Gastroesophageal sphincter (tissue), 4 donors: ENCODE data around the gene PAAF1. TPM values are rescaled to one million over a fixed set of nuclear protein-coding genes. Genes with fewer than 3 reads are reported as not detected.

Experiments used
- ATAC-seq: fragments of 150-250 bp; one replicate; pipeline ENCODE4 v1.9.1; 2016; ENCODE audit warnings: mild to moderate bottlenecking, moderate library complexity
- H3K27ac ChIP-seq, 4 donors: fragments of 200-600 bp; sonication (generic) in 3 of 4; 1 replicate in 3 of 4; 2 replicates in 1 of 4; pipeline ENCODE4 v1.5.1; 2016 to 2019
- H3K27me3 ChIP-seq: fragments of 200-600 bp; sonication (generic); one replicate; pipeline ENCODE4 v1.5.1; 2019
- H3K36me3 ChIP-seq, 2 donors: fragments of 200-600 bp; sonication (generic); one replicate each; pipeline ENCODE4 v1.5.1; 2019; ENCODE audit warnings: control low read depth in 1 of 2
- H3K4me1 ChIP-seq, 3 donors: fragments of 200-600 bp; sonication (generic); 1 replicate in 2 of 3; 2 replicates in 1 of 3; pipeline ENCODE4 v1.5.1; 2016 to 2019; ENCODE audit warnings: control low read depth in 2 of 3
- H3K4me3 ChIP-seq, 2 donors: fragments of 200-600 bp; sonication (generic); one replicate each; pipeline ENCODE4 v1.5.1; 2019; ENCODE audit warnings: mild to moderate bottlenecking in 1 of 2, moderate library complexity in 1 of 2
- H3K9me3 ChIP-seq, 3 donors: fragments of 200-600 bp; sonication (generic); one replicate each; pipeline ENCODE4 v1.5.1; 2017 to 2019; ENCODE audit warnings: control low read depth in 2 of 3
- CTCF ChIP-seq, 4 experiments: fragments of 200-600 bp in 2 of 4; fragments of 450-650 bp in 2 of 4; sonication (generic) in 1 of 4; IDR thresholded peaks; one replicate each; pipeline ENCODE4 v1.5.1; 2017 to 2019; ENCODE audit warnings: antibody characterized with exemption in 4 of 4, mild to moderate bottlenecking in 2 of 4, moderate library complexity in 2 of 4
- EP300 ChIP-seq: sonication (generic); formaldehyde crosslinking; IDR thresholded peaks from one replicate; pipeline ENCODE4 v1.6.1; 2017; ENCODE audit warnings: antibody characterized with exemption, mild to moderate bottlenecking
- POLR2A ChIP-seq, 2 donors: fragments of 450-650 bp; IDR thresholded peaks; one replicate each; pipeline ENCODE4 v1.6.1; 2017; ENCODE audit warnings: antibody characterized with exemption in 2 of 2, mild to moderate bottlenecking in 2 of 2, moderate library complexity in 1 of 2
- POLR2AphosphoS5 ChIP-seq: sonication (generic); formaldehyde crosslinking; IDR thresholded peaks from one replicate; pipeline ENCODE4 v1.6.1; 2017; ENCODE audit warnings: antibody characterized with exemption
- WGBS, 2 donors: methylation state at CpG; one replicate each; pipeline ENCODE4 v1.1.5; 2018; ENCODE audit warnings: low coverage in 1 of 2; 5-methylcytosine and 5-hydroxymethylcytosine counted together
- total RNA-seq, 4 donors: library from RNA; depleted of rRNA; stranded (reverse); fragments of >200 nt; gene quantifications; one replicate each; pipeline ENCODE4 v1.1.0, GENCODE V29; 2016

Gene PAAF1
- total RNA-seq, 4 donors from 2014 or later = 16.2 to 30.2 (median 17.8) TPM

GRCh38 chr11:73972187-73972586, 95.4 kb downstream of the PAAF1 start:
- Histone ChIP-seq H3K27ac (no peak overlapping the region), H3K36me3 (peaks cover 0 to 21% of the 10 kb centered on the region in 2 donors), H3K4me3 (no peak overlapping the region), H3K4me1 (peaks cover 0 to 3% (median 0%) of the 10 kb centered on the region in 3 donors), H3K9me3 (no peaks in the 10 kb centered on the region), H3K27me3 (no peaks in the 10 kb centered on the region)
- TF ChIP-seq POLR2A (IDR thresholded peaks at IDR 0.05) (no peak), CTCF (IDR thresholded peaks at IDR 0.05) (no peak), EP300 (no peak), POLR2AphosphoS5 (no peak)
- no peak for ATAC-seq
- WGBS, 2 donors = no CpG with 5 or more reads among the region's 1 CpG

GRCh38 chr11:73972620-73973449, 96.0 kb downstream of the PAAF1 start:
- H3K27ac ChIP-seq = peak overlapping the region in 2 of 4 donors; percentile 53 to 60
- no peaks in the 10 kb centered on the region for H3K27me3 ChIP-seq
- no peaks in the 10 kb centered on the region for H3K9me3 ChIP-seq
- H3K36me3 ChIP-seq = peaks cover 0 to 28% of the 10 kb centered on the region in 2 donors
- WGBS, 2 donors = 74 to 86% methylated on average over 4 to 6 of the region's 11 CpGs
- no peak overlapping the region for H3K4me3 ChIP-seq
- H3K4me1 ChIP-seq = peaks cover 0 to 3% (median 0%) of the 10 kb centered on the region in 3 donors
- TF ChIP-seq CTCF (IDR thresholded peaks at IDR 0.05) (no peak), POLR2AphosphoS5 (no peak), POLR2A (IDR thresholded peaks at IDR 0.05) (no peak), EP300 (no peak)
- ATAC-seq = no peak

GRCh38 chr11:73974604-73975478, 98.0 kb downstream of the PAAF1 start:
- peak overlapping the region in 1 of 4 donors; percentile 53 for H3K27ac ChIP-seq
- ATAC-seq = no peak
- no peak overlapping the region for H3K4me3 ChIP-seq
- no peaks in the 10 kb centered on the region for H3K27me3 ChIP-seq
- H3K36me3 ChIP-seq = peaks cover 0 to 37% of the 10 kb centered on the region in 2 donors
- no peak for TF ChIP-seq EP300
- no peak for TF ChIP-seq POLR2A (IDR thresholded peaks at IDR 0.05)
- TF ChIP-seq POLR2AphosphoS5 = no peak
- no peak for TF ChIP-seq CTCF (IDR thresholded peaks at IDR 0.05)
- no peaks in the 10 kb centered on the region for H3K9me3 ChIP-seq
- peaks cover 0 to 3% (median 0%) of the 10 kb centered on the region in 3 donors for H3K4me1 ChIP-seq
- 78 to 91% methylated on average over 10 to 13 of the region's 13 CpGs for WGBS, 2 donors

- WGBS, 2 donors = 100% methylated on average over 3 of the region's 6 CpGs; no CpG with 5 or more reads in 1 of the 2 donors
- H3K36me3 ChIP-seq = peaks cover 0 to 37% of the 10 kb centered on the region in 2 donors
- TF ChIP-seq POLR2A (IDR thresholded peaks at IDR 0.05) = no peak
- TF ChIP-seq POLR2AphosphoS5 = no peak
- no peak for TF ChIP-seq EP300
- TF ChIP-seq CTCF (IDR thresholded peaks at IDR 0.05) = no peak
Measured at GRCh38 chr11:73975479-73975757, 98.6 kb downstream of the PAAF1 start.

More at GRCh38 chr11:73975479-73975757, 98.6 kb downstream of the PAAF1 start:
- ATAC-seq = no peak
- Histone ChIP-seq H3K4me1 (peaks cover 0 to 3% (median 0%) of the 10 kb centered on the region in 3 donors), H3K27me3 (no peaks in the 10 kb centered on the region), H3K4me3 (no peak overlapping the region), H3K27ac (no peak overlapping the region), H3K9me3 (no peaks in the 10 kb centered on the region)
